HG03521 (cell line): Measurements from ENCODE around the gene FOXE1.

Experiments
- ATAC-seq: cut with Tn5 transposase; IDR thresholded peaks from one replicate; pipeline ENCODE4 v1.9.1; 2021; ENCODE audit warnings: mild to moderate bottlenecking, moderate library complexity; ENCODE audit not compliant: unreplicated experiment

Gene FOXE1

DNA sequence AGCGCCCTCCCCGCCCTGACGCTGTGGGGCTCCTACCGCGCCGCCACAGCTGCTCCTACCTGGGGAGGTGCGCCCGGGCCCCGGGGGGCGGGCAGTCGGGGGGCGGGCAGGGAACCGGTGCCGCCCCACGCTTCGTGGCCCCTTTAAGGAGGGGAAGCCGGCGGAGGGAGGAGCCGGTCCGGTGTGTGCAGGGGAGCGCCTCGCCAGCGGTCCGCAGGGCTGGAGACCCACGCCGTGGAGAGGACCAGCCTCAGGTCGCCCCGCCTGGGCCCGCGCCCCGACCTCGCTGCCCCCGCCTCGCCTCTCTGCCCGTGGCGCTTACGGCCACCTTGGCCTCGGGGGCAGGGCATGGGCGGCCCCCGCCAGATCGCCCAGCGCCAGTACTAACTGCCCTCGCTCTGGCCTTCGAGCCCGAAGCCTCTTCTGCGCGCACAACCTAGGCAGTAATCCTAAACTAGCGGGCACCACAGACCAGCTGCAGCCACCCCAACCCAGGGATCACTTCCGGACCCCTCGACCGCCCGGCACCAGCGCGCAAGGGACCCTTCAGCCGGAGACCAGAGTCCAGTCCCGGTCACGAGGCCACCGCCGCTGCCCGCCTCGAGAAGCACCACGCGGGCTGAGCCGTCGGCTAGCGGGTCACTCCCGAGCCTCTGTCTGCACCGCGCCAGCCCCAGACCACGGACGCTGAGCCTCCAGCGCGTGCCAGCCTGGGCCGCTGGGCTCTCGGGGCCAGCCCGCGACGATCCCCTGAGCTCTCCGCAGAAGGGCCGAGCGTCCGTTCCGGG, at the start of gene FOXE1:
FOXE1 (plus strand) TSS at position 171 of the 788 bp plus-strand sequence. CDS start 689 bp downstream, outside the sequence.
- no peak for ATAC-seq

DNA sequence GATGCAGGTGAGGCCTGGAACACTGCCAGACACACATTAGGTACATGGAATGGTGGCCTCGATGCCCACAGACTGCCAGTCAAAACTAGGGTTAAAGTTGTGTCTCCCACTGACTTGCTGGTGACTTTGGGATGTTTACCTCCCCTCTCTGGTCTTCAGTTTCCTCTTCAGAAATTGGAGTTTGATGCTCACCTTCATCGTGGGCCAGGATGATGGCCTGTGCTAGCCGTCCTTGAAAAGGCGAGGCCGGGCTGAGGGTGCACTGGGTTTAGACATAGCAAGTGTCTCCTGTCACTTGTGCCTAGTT, 49.0 kb upstream of the FOXE1 start:
- no peak for ATAC-seq

DNA sequence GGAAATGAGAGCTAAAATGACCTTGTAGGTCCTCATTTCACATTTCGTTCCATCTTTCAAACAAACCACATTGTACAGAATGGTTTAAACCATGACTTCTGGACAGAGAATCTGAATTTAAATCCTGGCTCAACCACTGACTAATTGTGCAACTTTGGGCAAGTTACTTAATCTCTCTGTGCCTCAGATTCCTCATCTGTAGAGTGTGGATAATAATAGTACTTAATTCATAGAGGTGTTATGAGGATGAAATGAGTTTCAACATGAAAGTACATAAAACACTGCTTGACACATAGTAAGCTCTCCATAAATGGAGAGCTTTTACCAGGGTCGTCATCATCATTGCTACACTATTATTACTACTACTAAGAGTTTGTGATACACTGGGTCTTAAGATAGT, 46.3 kb upstream of the FOXE1 start:
- no peak for ATAC-seq

DNA sequence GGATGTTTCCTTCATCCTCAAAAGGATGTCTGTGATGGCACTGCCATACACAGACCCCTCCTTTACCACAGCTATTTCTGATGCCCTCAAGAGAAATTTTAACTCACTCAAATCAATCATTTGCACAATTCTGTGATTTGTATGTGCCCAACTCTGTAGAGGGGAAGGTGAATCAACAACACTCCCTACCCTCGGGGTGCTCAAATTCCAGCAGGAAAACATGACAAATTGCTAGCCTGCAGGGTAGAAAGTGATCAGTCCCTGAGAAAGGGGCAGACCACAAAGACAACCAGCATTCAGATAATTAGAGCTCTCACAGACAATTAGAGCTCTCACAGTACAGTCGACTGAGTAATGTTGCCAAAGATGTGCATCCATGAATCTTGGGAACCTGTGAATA, 45.3 kb upstream of the FOXE1 start:
- ATAC-seq, result no peak

DNA sequence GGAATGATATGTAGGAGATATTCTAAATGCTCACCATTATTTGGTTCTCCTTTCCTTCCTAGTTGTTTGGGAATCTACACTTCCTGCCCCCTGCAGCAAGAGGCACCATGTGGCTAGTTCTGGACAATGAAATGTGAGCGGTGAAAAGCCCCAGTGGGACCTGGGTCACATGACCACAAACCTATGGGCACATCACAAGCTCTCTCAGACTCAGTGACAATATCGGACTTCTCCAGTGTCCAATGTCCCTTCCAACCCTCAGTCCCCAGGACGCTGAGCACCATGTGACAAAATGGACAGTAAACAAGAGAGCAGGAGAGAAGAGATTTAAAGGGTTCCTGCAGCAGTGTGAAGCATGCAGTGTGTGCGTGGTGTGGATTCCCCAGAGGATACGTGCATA, 44.6 kb upstream of the FOXE1 start:
- no peak for ATAC-seq

- ATAC-seq, result no peak
These were observed 44.1 kb upstream of the FOXE1 start for GRCh38 chr9:97808972-97809371.

DNA sequence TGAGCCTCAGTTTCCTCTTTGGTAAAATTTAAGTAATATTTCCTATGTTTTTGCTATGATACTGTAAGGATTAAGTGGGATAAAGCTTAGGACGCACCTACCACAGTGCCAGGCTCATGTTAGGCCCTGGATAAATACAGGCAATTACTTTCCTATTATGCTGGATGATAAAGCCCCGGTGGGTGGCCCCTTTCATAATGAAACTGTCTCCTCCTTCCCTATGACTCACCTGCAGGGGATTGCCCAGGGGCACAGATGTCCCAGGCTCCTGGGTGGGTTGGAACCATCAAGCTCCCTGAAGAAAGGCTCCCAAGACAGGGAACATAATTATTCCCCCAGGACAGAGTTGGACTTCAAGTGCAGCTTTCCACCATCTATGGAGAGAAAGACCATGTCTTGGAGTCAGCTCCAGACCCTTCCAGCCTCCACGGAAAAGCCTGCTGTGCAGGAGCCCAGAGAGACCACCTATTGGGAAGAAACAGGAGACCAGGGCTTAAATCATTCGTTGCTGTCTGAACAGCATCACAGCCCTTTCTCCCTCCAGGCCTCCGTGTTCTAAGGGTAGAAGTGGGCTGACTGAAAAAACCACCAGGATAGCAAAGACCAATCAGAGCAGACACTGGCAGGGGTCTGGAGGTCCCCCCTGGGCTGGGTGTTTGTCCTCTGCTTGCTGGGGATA, 43.2 kb upstream of the FOXE1 start:
- no peak for ATAC-seq

- ATAC-seq, result no peak
These were observed 41.3 kb upstream of the FOXE1 start for GRCh38 chr9:97811533-97812246.

- ATAC-seq, result no peak
These were observed 40.8 kb upstream of the FOXE1 start for GRCh38 chr9:97812247-97812543.

DNA sequence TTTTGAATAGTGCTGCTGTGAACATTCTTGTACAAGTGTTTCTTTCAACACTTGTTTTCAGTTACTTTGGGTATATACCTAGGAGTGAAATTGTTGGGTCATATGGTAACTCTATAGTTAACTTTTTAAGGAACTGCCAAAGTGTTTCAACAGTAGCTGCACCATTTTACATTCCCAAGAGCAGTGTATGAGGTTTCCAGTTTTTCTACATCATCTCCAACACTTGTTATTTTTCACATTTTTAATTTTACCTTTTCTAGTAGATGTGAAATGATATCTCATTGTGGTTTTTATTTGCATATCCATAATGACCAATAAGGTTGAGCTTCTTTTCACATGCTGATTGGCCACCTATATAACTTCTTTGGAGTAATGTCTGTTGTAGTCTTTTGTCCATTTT, 40.0 kb upstream of the FOXE1 start:
- no peak for ATAC-seq

DNA sequence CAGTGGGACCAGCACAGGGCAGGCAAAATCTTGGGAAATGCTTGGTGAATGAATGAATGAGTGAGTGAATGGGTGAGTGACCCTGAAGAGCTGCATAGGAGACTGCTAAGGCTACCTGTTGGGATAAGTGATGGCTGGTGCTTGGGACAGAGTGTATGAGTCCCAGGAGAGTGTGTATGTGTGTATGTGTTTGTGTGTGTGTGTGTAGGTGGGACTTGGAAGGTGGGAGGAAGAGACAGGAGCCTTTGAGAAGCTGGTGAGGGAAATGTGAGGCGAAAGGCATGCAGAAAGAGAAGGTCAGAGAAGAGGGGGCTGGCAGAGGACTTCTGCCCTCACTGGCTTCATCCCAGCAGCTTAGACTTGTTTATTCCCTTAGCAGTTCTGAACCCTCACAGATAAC, 33.3 kb upstream of the FOXE1 start:
- ATAC-seq, result no peak

DNA sequence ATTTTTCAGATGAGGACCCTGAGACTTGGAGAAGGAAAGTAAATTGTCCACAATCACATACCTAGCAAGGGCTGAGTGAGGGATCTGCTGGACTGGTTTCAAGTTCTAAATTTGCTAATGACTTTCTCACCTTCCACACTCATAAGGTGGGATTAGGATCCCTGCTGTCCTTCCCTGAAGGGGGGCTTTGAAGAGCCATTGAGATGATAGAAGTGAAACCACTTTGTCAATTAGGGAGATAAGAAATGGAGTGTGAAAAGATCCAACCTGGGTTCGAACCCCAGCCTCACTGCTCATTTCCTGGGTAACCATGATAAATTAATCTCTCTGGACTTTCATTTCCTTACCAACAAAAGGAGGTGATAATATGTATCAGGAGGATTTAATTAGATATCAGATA, 32.7 kb upstream of the FOXE1 start:
- ATAC-seq, result no peak

GRCh38 chr9:97830884-97831829, 21.9 kb upstream of the FOXE1 start:
- ATAC-seq, result no peak

DNA sequence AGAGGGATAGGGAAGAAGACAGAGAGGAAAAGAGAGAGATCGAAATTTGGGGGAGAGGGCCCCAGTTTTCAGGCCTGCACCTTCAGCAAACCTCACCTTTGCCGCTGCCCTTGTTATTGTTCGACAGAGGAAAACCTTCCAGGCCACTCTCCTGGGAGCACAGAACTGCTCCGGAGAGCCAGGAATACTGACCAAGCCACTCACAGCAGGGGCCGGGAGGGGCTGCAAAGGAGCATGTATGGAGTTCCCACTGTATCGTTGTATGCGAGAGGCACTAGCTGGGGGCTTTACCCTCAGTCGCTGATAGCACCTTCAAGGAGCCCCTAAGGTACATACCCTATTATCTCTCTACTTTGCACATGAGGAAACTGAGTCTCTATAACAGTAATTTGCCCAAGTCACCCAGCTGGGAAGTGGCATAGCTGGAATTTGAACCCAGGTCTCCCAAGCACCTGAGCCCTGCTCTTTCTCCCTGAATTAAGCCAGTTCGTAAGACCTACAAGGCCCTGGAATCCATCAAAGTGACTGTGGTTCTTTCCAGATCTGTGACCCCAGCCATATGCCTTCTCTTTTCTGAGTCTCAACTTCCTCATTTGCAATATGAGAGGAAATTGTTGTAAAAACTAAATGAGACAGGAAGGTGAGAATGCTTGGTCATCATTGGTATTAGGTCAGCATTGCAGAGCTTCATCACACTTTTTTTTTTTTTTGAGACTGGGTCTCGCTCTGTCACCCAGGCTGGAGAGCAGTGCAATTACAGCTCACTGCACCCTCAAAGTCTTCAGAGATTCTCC, 21.0 kb upstream of the FOXE1 start:
- no peak for ATAC-seq

DNA sequence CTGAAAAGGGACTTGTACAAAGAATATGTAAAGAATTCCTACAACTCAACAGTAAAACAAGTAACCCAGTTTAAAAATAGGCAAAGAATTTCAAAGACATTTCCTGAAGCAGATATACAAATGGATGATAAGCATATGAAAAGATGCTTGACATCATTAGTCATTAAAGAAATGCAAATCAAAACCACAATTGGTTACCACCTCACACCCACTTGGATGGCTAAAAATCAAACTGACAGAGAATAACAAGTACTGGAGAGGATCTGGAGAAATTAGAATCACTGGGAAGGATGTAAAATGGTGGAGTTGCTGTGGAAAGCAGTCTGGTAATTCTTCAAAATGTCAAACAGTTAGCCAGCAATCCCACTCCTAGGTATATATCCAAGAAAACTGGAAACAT, 12.5 kb upstream of the FOXE1 start:
- ATAC-seq, result no peak

GRCh38 chr9:97842960-97843359, 10.1 kb upstream of the FOXE1 start:
- ATAC-seq, result no peak

DNA sequence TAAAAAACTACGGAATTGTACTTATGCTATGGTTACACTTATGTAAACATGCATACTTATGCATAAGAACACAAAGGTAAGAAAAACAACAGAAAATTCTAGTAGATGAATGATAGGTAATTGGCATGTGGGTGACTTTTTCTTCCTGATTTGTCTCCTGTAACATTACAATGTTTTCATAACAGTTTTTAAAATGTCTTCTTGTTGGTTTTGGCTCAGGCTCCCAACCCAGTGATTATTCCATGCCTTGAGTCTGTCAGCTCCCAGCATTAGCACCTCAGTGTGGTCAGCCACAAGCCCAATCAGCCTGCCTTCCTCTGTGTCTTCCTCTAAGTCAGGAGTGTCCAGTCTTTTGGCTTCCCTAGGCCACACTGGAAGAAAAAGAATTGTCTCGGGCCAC, 7.9 kb upstream of the FOXE1 start:
- ATAC-seq, result no peak

DNA sequence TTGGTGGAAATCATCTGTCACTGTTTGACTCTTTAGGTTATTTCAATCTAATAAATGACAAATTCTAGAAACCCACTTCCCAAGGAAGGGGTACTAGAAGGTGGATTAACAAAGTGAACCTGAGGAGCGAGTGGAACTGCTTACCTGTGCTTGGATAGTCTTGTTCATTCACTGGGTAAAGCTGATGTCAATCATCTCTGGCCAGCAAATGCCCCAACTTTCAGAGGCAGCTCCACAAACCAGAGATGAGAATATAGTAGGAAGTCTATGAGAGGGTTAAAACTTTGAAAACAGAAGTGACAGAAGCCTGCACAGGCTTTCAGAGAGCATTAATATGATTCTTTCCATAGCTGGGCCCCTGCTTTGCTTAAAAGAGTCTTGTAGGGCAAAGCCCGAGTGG, 7.3 kb upstream of the FOXE1 start:
- ATAC-seq, result no peak

DNA sequence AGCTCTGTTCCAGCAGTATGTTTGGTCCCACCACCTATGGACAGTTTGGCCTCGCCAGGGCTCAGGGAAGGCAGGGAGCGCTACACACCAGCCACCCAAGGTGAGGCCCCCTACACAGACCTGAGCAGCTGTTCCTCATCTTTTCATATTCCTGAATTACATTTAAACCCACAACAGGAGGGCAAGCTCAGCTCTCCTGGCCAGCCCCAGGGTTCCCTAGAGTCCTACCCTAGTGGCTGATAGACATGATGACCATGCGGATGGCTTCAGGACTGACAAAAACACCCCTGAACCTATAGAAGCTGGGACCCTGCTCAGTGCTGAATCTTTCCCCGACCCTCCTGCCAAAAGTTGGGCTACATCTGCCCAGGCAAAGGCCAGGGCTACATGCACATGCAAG, 6.7 kb upstream of the FOXE1 start:
- ATAC-seq, result no peak

DNA sequence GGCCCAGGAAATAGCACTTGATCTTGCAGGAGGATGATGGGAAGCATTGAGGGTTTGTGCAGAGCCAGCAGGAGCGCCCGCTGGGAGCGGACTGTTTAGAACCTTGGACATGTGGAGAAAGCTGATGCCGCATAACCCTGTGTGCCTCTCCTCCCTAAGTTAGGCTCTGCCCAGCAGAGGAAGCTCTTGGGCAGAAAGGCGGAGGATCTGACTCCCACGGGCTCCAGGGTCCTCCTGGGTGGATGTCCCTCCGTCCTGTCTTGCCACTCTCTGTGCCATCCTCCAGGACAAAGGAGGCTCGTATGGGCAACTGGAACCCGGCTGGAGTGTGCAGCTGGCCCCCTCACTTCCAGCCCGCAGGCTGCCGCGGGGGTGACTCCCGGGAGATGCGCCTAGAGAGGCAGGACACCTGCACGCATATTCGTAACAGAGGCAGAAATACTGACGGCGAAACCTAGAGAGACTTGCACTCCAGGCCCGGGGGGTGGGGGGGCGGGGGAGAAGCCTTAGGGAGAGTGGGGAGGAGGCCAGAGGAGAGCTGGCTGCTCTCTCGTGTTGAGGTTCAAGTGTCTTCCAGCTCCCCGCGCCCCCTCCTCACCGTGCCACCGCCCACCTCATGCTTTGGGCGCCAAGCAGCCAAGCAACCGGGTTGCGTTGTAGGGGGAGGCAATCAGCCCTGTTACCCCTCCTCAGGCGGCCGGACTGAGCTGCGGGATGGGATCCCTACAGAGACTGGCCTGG, 5.4 kb upstream of the FOXE1 start:
- no peak for ATAC-seq
